Activated naive CD4-positive, alpha-beta T cell treated with anti-CD3 and anti-CD28 coated beads, Interleukin-2, amount 50 U/mL, for 72 hours (primary cell): Measurements from ENCODE around the gene TRIO. TPM values are rescaled to one million over a fixed set of nuclear protein-coding genes. Genes with fewer than 3 reads are reported as not detected.

Experiments used
- ATAC-seq, 2 donors: fragments of 150-1000 bp; cut with Tn5 transposase; 2 replicates each; pipeline ENCODE4 v1.10.0; 2021; ENCODE audit warnings: mild to moderate bottlenecking in 2 of 2, moderate library complexity in 2 of 2
- DNase-seq, 2 donors: peaks; one replicate each; pipeline ENCODE4 v3.0.0; 2021 to 2022; ENCODE audit warnings: low spot score in 2 of 2
- H3K27ac Mint-ChIP-seq, 2 donors: one replicate each; pipeline ENCODE4 v1.8.0; 2022; ENCODE audit warnings: mild to moderate bottlenecking in 2 of 2, mixed read lengths in 2 of 2
- H3K36me3 Mint-ChIP-seq, 2 donors: one replicate each; pipeline ENCODE4 v1.8.0; 2022; ENCODE audit warnings: mixed read lengths in 2 of 2
- H3K9me3 Mint-ChIP-seq, 2 donors: one replicate each; pipeline ENCODE4 v1.8.0; 2022; ENCODE audit warnings: mixed read lengths in 2 of 2
- total RNA-seq, 2 donors: library from RNA; stranded (reverse); gene quantifications; one replicate each; pipeline ENCODE4 v1.2.3, GENCODE V29; 2022

Gene TRIO
- total RNA-seq, 2 donors from 2014 or later: 13.3 to 18.2 TPM

GRCh38 chr5:14497311-14497710 is 354.2 kb downstream of the TRIO start:
- ATAC-seq: no peak
- H3K36me3 Mint-ChIP-seq: no peaks in the 10 kb centered on the region
- no peak overlapping the region for H3K27ac Mint-ChIP-seq
- no peaks in the 10 kb centered on the region for H3K9me3 Mint-ChIP-seq
- DNase-seq: no peak

DNA sequence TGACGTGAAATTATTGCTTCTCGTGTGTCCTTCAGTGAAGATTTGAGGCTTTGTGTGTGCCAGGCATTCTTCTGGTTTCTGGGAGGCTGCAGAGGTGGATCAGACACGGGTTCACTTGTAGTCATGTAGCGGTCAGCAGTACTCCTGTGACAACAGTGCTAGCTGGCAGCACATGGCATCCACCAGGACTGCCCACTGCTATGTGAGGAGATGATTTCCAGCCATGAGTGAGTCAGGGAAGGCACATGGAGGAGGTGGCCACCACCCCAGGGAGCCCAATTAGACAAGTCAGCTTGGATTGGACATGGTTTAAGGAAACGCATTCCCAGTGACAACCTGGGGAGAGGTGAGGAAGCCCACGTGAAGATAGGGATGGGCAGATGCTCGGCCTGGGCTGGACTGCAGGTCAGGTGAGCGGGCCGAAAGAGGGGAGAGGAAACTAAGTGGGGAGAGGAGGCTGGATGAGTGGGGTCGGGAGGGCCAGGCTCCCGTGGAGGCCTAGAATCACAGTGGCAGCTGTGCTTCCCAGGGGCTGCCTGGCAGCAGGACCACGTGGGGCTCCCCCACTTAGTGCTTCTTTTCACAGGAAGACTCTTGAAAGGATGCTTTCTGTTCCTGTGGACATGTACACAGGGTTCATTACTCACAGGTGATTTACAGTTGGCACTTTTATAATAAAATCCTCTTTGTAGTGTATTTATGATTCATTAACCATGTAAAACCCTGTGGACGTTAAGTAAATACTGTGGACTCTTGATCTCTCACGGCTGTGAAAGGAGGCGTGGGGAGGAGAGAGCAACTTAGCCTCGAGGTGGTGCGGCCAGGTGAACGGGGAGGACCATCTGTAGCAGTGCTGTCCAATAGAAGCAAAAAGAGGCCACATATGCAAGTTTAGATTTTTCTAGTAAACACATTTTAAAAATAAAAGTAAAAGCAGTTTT is 358.5 kb downstream of the TRIO start:
- H3K36me3 Mint-ChIP-seq: no peaks in the 10 kb centered on the region
- no peaks in the 10 kb centered on the region for H3K9me3 Mint-ChIP-seq
- DNase-seq (no peak), ATAC-seq (no peak)
- peak overlapping the region in 1 of 2 donors; percentile 89 for H3K27ac Mint-ChIP-seq

GRCh38 chr5:14502294-14502690 is 359.1 kb downstream of the TRIO start:
- DNase-seq: no peak
- Mint-ChIP-seq H3K27ac (no peak overlapping the region), H3K36me3 (no peaks in the 10 kb centered on the region), H3K9me3 (no peaks in the 10 kb centered on the region)
- ATAC-seq: no peak

- no peak for ATAC-seq
- Mint-ChIP-seq H3K36me3 (no peaks in the 10 kb centered on the region), H3K9me3 (no peaks in the 10 kb centered on the region), H3K27ac (no peak overlapping the region)
- no peak for DNase-seq
Measured at GRCh38 chr5:14503017-14503680, 360.0 kb downstream of the TRIO start.

DNA sequence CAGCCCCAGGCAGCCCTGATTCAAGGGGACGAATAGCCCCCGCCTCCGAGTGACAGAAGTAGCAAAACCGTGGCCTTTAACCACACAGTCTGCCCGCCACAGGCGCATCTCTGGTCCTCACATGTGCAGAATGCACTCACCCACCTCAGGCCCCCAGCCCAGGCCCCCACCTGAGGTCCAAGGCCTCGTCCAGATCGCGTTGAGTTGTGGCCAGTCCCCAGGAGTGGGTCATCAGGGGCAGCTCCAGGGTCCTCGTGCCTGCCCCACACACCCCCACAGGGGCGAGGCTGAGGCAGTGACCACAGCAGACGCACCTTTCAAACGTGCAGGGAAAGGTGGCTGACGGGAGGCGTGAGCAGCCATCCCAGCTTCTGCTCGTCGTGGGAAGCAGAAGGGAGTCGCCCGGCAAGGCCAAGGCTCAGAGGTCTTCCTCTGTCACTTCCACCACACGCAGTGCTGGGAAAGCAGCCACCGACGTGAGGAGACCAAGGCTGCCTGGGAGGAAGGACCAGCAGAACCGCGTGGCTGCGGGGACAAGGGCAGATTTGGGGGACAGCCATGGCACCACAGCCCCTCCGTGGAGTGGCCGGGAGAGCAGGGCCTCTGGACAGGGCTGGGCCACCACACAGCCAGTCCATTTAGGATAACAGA is 360.7 kb downstream of the TRIO start:
- H3K9me3 Mint-ChIP-seq: no peaks in the 10 kb centered on the region
- DNase-seq (no peak), ATAC-seq (no peak)
- H3K36me3 Mint-ChIP-seq: no peaks in the 10 kb centered on the region
- H3K27ac Mint-ChIP-seq: no peak overlapping the region

- Mint-ChIP-seq H3K9me3 (no peaks in the 10 kb centered on the region), H3K36me3 (no peaks in the 10 kb centered on the region), H3K27ac (no peak overlapping the region)
- no peak for ATAC-seq
- DNase-seq: no peak
Measured at GRCh38 chr5:14504332-14504727, 361.2 kb downstream of the TRIO start.

GRCh38 chr5:14504816-14505215 is 361.7 kb downstream of the TRIO start:
- no peaks in the 10 kb centered on the region for H3K9me3 Mint-ChIP-seq
- no peak for DNase-seq
- no peaks in the 10 kb centered on the region for H3K36me3 Mint-ChIP-seq
- ATAC-seq: no peak
- no peak overlapping the region for H3K27ac Mint-ChIP-seq

DNA sequence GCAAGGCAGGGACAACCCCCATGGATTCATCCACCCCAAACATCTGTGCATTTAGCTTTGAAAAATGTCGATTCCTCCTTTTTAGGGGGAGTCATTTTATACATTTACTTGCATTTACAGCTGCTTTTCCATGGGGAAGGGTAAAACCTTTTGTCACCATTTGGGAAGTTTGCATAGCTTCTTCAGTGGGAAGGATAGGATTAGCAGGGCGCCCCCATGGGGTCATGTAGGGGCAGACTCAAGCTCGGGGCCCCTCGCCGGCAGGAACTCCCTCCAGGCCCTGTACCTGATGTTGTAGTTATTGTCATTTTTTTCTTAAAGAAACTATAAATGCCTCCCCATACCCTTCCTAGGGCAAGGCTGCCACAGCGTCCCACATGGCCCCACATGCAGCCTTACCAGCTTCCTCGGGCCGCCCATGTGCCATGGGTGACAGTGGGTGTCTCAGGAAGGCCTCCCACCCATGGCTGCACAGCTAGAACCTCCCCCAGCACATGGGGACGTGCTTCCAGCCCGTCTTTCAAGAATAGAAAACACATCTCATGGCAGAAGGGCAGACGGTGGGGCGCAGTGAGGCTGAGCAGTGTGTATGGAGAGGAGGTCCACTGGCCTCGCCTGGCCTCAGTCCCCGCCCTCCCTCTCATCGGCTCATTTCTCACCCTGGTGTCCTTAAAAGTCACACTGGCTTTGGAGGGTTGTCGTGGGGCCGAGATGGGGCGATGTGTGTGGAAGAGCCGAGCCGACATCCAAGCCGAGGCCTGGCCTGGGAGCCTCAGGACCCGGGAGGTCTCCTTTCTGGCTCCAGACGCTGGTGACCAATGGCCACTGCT is 362.4 kb downstream of the TRIO start:
- DNase-seq: no peak
- Mint-ChIP-seq H3K27ac (no peak overlapping the region), H3K9me3 (no peaks in the 10 kb centered on the region), H3K36me3 (no peaks in the 10 kb centered on the region)
- no peak for ATAC-seq

DNA sequence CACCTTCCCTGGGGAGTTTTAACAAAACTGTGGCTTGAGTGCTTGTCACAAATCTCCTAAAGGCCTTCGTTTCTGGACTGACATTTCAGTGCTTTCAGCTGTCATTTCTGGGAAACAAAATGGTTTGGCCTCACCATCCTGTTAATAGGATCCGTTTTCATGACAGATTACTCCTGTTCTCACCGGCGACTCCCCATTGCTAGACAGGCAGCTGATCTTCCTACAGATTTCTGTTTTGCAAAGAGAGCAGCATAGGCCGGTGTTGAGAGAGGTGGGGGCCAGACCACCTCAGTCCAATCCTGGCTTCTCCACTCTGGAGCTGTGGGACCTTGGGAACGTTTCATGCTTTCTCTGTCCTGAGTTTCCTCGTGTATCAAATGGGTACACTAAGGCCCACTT is 363.0 kb downstream of the TRIO start:
- Mint-ChIP-seq H3K9me3 (no peaks in the 10 kb centered on the region), H3K27ac (no peak overlapping the region), H3K36me3 (no peaks in the 10 kb centered on the region)
- no peak for ATAC-seq
- no peak for DNase-seq

DNA sequence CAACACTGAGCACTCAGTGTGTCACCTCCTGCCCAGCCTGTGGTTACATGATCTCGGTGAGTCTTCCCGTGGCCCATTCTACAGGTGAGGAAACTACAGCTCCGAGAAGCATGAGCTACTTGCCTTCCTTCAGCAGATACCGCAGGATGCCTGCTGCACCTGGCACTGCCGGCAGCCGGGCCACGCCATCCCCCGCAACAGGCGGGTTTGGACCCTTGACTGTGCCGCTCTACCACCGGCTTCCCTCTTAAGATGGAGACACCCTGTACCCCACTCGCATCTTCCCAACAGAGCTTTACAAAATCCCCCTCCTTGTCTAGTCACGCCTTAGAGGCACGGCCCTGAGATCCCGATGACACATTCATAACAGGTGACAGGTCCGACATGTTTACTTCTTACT is 363.5 kb downstream of the TRIO start:
- ATAC-seq (no peak), DNase-seq (no peak)

GRCh38 chr5:14507156-14507941 is 364.2 kb downstream of the TRIO start:
- H3K36me3 Mint-ChIP-seq: no peaks in the 10 kb centered on the region
- DNase-seq: no peak
- H3K9me3 Mint-ChIP-seq: no peaks in the 10 kb centered on the region
- no peak overlapping the region for H3K27ac Mint-ChIP-seq
- ATAC-seq: no peak

More for the DNA sequence above, 363.5 kb downstream of the TRIO start:
- Mint-ChIP-seq H3K27ac (peak overlapping the region in 1 of 2 donors; percentile 17), H3K9me3 (no peaks in the 10 kb centered on the region), H3K36me3 (no peaks in the 10 kb centered on the region)

GRCh38 chr5:14508046-14508445 is 364.9 kb downstream of the TRIO start:
- DNase-seq (no peak), ATAC-seq (no peak)
- H3K27ac Mint-ChIP-seq: peak overlapping the region in 1 of 2 donors; percentile 77
- H3K9me3 Mint-ChIP-seq: no peaks in the 10 kb centered on the region
- no peaks in the 10 kb centered on the region for H3K36me3 Mint-ChIP-seq

DNA sequence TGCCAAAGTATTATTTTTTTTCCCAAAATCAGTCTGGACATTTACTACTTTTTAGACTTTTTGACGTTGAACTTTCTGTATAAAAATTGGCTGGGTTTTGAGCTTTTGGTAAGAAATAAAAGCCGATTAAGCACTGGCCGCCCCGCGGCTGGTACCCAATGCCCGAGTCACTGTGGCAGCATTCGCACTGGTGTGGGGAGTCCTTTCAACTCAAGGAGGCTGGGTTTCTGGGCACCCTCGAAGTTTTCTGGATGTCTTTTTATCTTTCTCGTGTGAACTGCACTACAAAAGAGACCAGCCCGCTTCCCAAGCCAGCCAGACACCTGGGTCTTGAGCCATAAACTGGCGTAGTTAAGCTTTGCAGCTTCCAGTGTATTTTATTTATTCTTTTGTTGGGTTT is 366.4 kb downstream of the TRIO start:
- no peak for ATAC-seq
- H3K9me3 Mint-ChIP-seq: no peaks in the 10 kb centered on the region

DNA sequence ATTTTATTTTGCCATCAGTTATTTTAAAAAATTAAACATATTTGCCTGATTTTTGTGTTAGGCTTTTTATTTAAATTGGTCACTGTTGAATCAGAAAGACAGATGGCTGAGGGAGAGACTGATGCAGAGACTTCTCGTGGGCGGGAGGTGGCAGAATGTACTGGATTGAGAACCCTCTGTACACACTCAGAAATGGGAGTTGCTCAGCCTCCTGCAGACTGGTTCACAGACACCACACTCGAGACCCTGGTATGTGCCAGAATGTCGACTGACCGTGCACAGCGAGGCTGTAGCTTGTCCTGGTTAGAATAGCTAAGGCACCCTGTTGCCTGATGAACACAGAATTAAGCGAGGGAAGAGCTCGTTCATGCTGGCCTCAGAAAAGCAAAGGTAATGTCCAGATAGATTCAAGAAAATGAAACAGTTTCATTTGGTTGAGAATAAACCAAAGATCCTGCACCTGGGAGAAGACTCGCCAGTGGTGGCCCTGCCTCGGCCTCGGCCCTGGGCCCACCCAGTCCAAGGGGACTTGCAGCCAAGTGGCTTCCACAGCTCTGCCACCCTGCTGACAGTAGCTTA is 367.1 kb downstream of the TRIO start:
- ATAC-seq (no peak), DNase-seq (no peak)
- no peaks in the 10 kb centered on the region for H3K9me3 Mint-ChIP-seq
- H3K36me3 Mint-ChIP-seq: no peaks in the 10 kb centered on the region
- H3K27ac Mint-ChIP-seq: no peak overlapping the region

More for the DNA sequence above, 366.4 kb downstream of the TRIO start:
- no peak for DNase-seq
- H3K36me3 Mint-ChIP-seq: no peaks in the 10 kb centered on the region
- no peak overlapping the region for H3K27ac Mint-ChIP-seq

- Mint-ChIP-seq H3K36me3 (peaks cover 0 to 4% of the 10 kb centered on the region in 2 donors), H3K9me3 (peaks cover 3% of the 10 kb centered on the region in 2 donors)
Measured at GRCh38 chr5:14510880-14511279, 367.7 kb downstream of the TRIO start.

More at GRCh38 chr5:14510880-14511279, 367.7 kb downstream of the TRIO start:
- no peak overlapping the region for H3K27ac Mint-ChIP-seq
- DNase-seq (no peak), ATAC-seq (no peak)
